HFFc6 (cell line): ENCODE results near the gene GAS2L1. TPM values are rescaled to one million over a fixed set of nuclear protein-coding genes. Genes with fewer than 3 reads are reported as not detected.

ENCODE experiments used
- DNase-seq: peaks from one replicate; pipeline ENCODE4 v3.0.0-alpha.2; 2018
- H3K27ac Mint-ChIP-seq: 2 replicates; pipeline ENCODE4 v1.8.0; 2020; ENCODE audit warnings: mild to moderate bottlenecking, mixed read lengths
- H3K27me3 Mint-ChIP-seq: 2 replicates; pipeline ENCODE4 v1.8.0; 2021; ENCODE audit warnings: mild to moderate bottlenecking, moderate library complexity, mixed read lengths; ENCODE audit not compliant: insufficient read depth
- H3K36me3 Mint-ChIP-seq: 2 replicates; pipeline ENCODE4 v1.8.0; 2021; ENCODE audit warnings: low read depth, mixed read lengths
- H3K4me1 Mint-ChIP-seq: 2 replicates; pipeline ENCODE4 v1.8.0; 2020; ENCODE audit warnings: low read depth, mixed read lengths
- H3K4me3 Mint-ChIP-seq: 2 replicates; pipeline ENCODE4 v1.8.0; 2020; ENCODE audit warnings: mild to moderate bottlenecking, moderate library complexity, mixed read lengths
- H3K9me3 Mint-ChIP-seq: 2 replicates; pipeline ENCODE4 v1.8.0; 2020; ENCODE audit warnings: mild to moderate bottlenecking, mixed read lengths
- CTCF ChIP-seq: fragments of 200-600 bp; sonication (generic); IDR thresholded peaks from 2 replicates; pipeline ENCODE4 v1.5.0; 2021; ENCODE audit warnings: antibody characterized with exemption, mild to moderate bottlenecking
- total RNA-seq, 6 experiments: library from RNA; stranded (reverse); fragmentation: NEBNext Ultra II Directional; extraction: Animal tissue kit (Norgen Biotek cat#: 25700); gene quantifications; 2 replicates in 1 of 6; 3 replicates in 5 of 6; pipeline ENCODE4 v1.2.3, GENCODE V29; 2021

Gene GAS2L1
- total RNA-seq, 6 experiments from 2014 or later: 40.5 to 48.8 (median 43.3) TPM

- no peaks in the 10 kb centered on the region for H3K9me3 Mint-ChIP-seq
- H3K27me3 Mint-ChIP-seq: peaks cover 4% of the 10 kb centered on the region
- TF ChIP-seq CTCF: no peak
- peak overlapping the region; percentile 95 for H3K4me3 Mint-ChIP-seq
- DNase-seq: peak; percentile 68
- H3K27ac Mint-ChIP-seq: peak overlapping the region; percentile 99
- H3K4me1 Mint-ChIP-seq: peaks cover 79% of the 10 kb centered on the region
- H3K36me3 Mint-ChIP-seq: peaks cover 76% of the 10 kb centered on the region
Measured at GRCh38 chr22:29270475-29271271, 35.8 kb upstream of the GAS2L1 start.

DNA sequence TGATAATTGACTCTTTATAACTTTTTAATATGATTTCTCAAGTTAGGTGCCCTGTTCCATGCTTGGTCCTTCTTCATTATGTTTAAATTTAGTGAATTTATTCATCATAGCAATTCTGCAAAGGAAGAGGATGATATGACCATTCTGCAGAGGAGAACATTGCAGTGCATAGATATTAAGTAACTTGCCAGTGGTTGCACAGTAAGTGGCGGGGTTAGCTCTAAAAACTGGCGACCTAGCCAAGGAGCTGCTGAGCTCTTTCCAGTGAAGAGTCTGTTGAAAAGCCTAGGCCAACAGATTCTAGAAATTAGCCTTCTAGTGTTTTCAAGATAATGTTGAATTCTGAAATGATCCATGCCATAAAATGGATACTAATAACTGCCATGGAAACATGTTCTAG, 33.8 kb upstream of the GAS2L1 start:
- DNase-seq: no peak
- peaks cover 4% of the 10 kb centered on the region for H3K27me3 Mint-ChIP-seq
- no peak for TF ChIP-seq CTCF
- no peaks in the 10 kb centered on the region for H3K9me3 Mint-ChIP-seq
- H3K4me3 Mint-ChIP-seq: peak overlapping the region; percentile 95; the same call in 1 of the 2 replicates
- no peak overlapping the region for H3K27ac Mint-ChIP-seq
- peaks cover 87% of the 10 kb centered on the region for H3K36me3 Mint-ChIP-seq
- peaks cover 79% of the 10 kb centered on the region for H3K4me1 Mint-ChIP-seq

- no peak for DNase-seq
- no peak overlapping the region for H3K4me3 Mint-ChIP-seq
- no peaks in the 10 kb centered on the region for H3K9me3 Mint-ChIP-seq
- no peak overlapping the region; the same call in 1 of the 2 replicates for H3K27ac Mint-ChIP-seq
- TF ChIP-seq CTCF: no peak
- H3K27me3 Mint-ChIP-seq: no peaks in the 10 kb centered on the region; the same call in 1 of the 2 replicates
- H3K4me1 Mint-ChIP-seq: peaks cover 67% of the 10 kb centered on the region
- H3K36me3 Mint-ChIP-seq: peaks cover 82% of the 10 kb centered on the region
Measured at GRCh38 chr22:29275167-29275566, 31.3 kb upstream of the GAS2L1 start.

- peaks cover 59% of the 10 kb centered on the region for H3K4me1 Mint-ChIP-seq
- H3K4me3 Mint-ChIP-seq: peak overlapping the region; percentile 26; the same call in 1 of the 2 replicates
- peak overlapping the region; percentile 75 for H3K27ac Mint-ChIP-seq
- no peaks in the 10 kb centered on the region for H3K9me3 Mint-ChIP-seq
- H3K36me3 Mint-ChIP-seq: peaks cover 74% of the 10 kb centered on the region
- TF ChIP-seq CTCF: no peak
- no peak for DNase-seq
- H3K27me3 Mint-ChIP-seq: peaks cover 4% of the 10 kb centered on the region
Measured at GRCh38 chr22:29275819-29276565, 30.5 kb upstream of the GAS2L1 start.

DNA sequence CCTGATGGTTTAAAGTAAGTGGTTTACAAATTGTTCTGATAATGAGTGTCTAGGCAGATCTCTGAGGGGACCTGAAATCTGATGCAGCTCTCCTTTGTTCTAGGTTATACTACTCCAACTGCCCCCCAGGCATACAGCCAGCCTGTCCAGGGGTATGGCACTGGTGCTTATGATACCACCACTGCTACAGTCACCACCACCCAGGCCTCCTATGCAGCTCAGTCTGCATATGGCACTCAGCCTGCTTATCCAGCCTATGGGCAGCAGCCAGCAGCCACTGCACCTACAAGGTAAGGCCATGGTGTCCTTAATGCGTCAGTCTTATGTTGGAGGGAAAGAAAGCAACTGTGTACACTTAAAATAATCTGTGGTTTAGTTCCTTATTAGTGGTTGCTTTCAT, 28.5 kb upstream of the GAS2L1 start:
- Mint-ChIP-seq H3K27me3 (peaks cover 4% of the 10 kb centered on the region), H3K27ac (no peak overlapping the region), H3K4me1 (peaks cover 40% of the 10 kb centered on the region), H3K36me3 (peaks cover 70% of the 10 kb centered on the region), H3K9me3 (no peaks in the 10 kb centered on the region), H3K4me3 (no peak overlapping the region)
- no peak for TF ChIP-seq CTCF
- DNase-seq: no peak
